Stomach (tissue), 4 donors: ENCODE data around the gene VTI1A.

Source experiments
- CTCF ChIP-seq, 7 experiments: fragments of 450-650 bp in 4 of 7; fragments of 200-600 bp in 3 of 7; sonication (generic) in 3 of 7; IDR thresholded peaks; one replicate each; pipeline ENCODE4 v1.5.1; 2016 to 2019; ENCODE audit warnings: antibody characterized with exemption in 7 of 7, control low read depth in 2 of 7, mild to moderate bottlenecking in 1 of 7
- POLR2AphosphoS5 ChIP-seq, 3 donors: sonication (generic); formaldehyde crosslinking; IDR thresholded peaks; one replicate each; pipeline ENCODE4 v1.6.1; 2016; ENCODE audit warnings: antibody characterized with exemption in 3 of 3

GRCh38 chr10:112744181-112745096 lies 297.4 kb downstream of the VTI1A start:
- TF ChIP-seq CTCF (IDR thresholded peaks at IDR 0.05), result no peak
- no peak for TF ChIP-seq POLR2AphosphoS5 (IDR thresholded peaks at IDR 0.05)
